T-helper 1 cell treated with Interleukin-12 subunit alpha and Interleukin-12 subunit beta and Interleukin-4 antibody, amounts not matched to agents 30 ng/mL and 1 ng/mL, for 36 hours (primary cell): ENCODE data around the gene CACNA2D4. TPM values are rescaled to one million over a fixed set of nuclear protein-coding genes. Genes with fewer than 3 reads are reported as not detected.

Source experiments
- intact Hi-C: fragments of 100-400 bp; cut with micrococcal nuclease; formaldehyde crosslinking; loops from one replicate; pipeline ENCODE4 v1.15.1; 2024
- total RNA-seq: library from RNA; stranded (reverse); gene quantifications from 2 replicates; pipeline ENCODE4 v1.2.3, GENCODE V29; 2022

Gene CACNA2D4
- total RNA-seq, 1 donor from 2014 or later: 15.1 TPM

DNA sequence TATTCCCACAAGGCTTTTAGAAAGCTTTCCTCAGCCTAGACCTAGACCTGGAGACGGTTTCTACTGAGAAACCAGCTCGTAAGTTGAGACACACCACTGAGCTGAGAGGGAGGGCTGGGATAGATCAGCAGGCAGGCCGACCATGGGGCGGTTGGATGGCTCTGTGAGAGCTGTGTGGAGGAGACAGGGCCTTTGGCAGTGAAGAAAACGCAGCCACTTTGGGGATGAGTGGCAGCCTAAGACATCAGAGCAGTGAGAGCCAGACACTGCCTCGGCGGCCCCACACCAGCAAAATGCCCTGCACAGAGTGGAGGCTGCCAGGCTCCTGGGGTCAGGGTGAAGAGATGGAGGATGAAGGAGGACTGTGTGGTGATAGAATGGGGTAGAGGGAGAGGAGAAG, 46.0 kb downstream of the CACNA2D4 start:
- intact Hi-C loops: no loop called here

DNA sequence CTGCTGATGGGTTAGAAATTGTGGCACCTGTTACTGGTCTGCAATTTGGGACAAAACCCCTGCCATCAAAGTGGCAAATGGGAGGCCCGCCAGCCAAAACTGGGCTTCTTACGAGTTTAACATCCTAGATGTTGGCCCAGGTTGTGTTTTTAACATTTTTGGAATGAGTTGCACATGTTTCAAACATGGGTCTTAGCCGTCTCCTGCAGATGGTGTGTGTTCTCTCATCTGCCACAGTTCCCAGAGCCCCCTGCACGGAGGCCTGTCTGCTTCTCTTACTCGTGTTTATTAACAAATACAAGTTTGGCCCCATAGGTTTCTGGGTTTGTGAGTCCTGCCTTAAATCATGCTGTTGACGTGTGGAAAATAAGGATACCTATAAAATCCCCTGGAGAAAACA, 46.5 kb downstream of the CACNA2D4 start:
- intact Hi-C loops: no loop called here

GRCh38 chr12:1870998-1871917, 47.2 kb downstream of the CACNA2D4 start:
- intact Hi-C loops: no loop called here

- intact Hi-C loops: no loop called here
These were observed 48.4 kb downstream of the CACNA2D4 start for GRCh38 chr12:1870086-1870485.

DNA sequence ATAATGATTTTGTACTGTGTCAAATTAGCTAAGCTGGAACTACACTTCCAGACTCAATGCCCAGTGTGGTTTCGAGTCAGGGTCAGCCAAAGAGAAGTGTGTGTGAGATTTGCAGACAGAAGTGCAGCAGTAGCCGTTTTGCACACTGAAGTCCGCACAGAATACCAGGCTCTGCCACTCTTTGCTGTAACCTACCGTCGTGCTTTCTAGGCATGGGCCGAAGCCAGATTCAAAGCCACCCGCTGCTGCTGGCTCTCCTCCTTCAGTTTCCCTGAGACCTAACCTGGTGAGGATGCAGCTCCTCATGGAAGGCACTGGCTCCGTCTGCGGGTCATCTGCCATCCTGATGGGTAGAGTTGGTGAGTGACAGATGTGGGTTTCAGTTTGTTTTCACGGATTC, 49.3 kb downstream of the CACNA2D4 start:
- intact Hi-C loops: no loop called here

DNA sequence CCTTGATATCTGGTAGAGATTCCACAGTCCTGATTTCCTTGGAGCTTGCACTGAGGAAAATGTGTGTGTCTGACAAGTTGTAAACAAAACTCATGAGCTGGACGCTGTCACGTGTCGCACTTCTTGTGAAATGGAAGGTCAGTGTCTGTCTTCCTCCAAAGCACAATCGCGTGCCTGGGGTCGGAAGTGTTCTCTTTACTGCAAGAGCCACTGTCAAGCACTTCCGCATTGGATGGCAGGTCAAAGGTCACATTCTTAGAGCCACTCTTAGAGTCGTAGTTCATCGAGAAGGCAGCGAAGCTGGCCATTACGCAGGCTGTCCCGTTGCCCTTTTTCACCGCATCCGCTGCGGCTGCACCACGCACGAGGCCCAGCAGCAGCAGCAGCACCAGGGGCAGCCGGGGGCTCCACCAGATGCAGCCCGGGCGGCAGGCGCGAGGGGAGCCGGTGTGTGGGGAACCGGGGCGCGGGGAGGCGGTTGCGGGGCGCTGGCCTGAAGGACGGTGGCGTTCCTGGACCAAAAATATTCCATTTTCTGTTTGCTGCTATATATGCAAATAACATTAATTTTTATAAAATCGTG, 53.1 kb downstream of the CACNA2D4 start:
- intact Hi-C loops: no loop called here

DNA sequence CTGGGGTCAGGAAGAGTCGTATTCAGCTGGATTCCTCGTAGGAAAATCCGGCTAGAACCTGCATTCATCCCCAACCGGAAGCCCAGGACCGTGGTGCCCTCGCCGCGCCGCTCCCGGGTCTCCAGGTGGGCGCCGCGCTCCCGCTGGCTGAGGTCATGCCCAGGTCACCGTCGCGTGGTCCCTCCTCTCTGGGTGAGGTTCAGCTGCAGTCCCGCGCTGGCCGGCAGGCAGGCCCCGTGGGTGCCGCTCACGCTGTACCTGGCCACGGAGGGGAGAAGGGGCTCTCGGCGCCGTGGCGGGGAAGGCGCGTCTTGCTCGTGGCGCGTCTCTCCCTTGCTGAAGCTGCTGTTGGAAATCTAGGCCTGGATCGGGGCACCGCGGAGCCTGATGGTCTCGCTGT, 53.6 kb downstream of the CACNA2D4 start:
- intact Hi-C loops: no loop called here

DNA sequence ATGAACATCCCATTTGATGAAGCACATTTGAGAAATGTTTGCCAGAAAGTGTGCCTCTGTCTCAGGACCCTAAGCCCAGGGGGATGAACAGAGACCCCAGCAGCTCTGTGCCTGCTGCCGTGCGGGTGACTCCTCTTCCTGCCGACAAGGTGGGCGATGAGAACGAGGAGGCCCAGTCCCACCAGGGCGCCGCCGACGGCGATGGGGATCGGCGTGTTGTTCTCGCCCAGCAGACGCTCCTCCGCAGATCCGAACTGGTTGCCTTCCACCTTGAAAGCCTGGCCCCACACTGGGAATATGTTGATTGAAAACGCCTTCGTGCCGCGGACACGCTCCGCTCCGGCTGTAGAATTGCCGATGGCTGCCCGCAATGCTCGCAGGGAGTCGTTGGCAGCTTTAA, 54.0 kb downstream of the CACNA2D4 start:
- intact Hi-C loops: no loop called here

DNA sequence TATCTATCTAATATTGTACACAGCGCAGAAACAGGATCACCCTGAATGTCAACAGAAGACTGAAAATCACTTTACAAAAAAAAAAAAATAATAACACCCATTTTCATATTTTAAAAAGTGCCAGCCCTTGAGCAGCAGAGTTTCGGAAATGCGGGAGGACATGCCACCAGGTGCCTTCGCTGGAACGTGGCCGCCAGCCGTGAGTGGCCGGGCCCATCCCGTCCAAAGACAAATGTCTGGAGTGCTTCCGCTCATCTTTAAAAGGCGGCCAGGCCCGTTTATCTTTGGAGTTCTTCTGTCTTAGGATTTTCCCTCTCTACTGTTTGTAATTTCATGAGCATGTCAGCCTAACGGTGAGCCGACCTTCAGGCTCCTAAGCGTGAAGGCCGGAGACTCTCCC, 54.6 kb downstream of the CACNA2D4 start:
- intact Hi-C loops: no loop called here

DNA sequence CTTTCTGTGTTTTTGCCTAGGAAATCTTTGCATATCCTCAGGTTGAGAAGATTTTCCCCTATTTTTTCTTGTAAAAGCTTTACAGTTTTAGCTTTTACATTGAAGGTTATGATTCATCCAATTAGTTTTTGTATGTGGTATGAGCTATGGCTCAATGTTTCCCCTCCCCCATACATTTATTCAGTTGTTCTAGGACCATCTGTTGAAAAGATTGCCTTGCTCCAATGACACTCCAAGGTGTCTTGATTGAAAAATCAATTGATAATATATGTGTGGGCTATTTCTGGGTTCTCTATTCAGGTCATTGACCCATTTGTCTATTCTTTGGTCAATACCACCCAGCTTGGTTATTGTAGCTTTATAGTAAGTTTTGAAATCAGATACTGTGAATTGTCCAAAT, 55.5 kb downstream of the CACNA2D4 start:
- intact Hi-C loops: no loop called here

- intact Hi-C loops: no loop called here
These were observed 58.8 kb downstream of the CACNA2D4 start for GRCh38 chr12:1859643-1860042.

- intact Hi-C loops: no loop called here
These were observed 60.0 kb downstream of the CACNA2D4 start for GRCh38 chr12:1858456-1858855.

DNA sequence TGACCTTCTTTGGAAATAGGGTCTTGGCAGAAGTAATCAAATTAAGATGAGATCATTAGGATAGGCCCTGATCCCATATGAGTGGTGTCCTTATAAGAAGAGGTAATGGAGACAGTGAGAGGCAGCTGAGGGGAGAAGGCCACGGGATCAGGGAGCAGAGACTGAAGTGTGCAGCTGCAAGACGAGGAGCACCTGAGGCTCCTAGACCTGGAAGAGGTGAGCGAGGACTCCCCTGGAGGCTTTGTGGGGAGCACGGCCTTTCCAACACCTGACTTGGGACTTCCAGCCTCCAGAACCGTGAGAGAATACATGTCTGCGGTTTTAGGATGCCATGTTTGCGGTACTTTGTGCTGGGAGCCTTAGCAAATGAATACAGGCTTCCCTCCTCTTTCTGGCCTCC, 60.6 kb downstream of the CACNA2D4 start:
- intact Hi-C loops: no loop called here

GRCh38 chr12:1857086-1857485, 61.4 kb downstream of the CACNA2D4 start:
- intact Hi-C loops: no loop called here

DNA sequence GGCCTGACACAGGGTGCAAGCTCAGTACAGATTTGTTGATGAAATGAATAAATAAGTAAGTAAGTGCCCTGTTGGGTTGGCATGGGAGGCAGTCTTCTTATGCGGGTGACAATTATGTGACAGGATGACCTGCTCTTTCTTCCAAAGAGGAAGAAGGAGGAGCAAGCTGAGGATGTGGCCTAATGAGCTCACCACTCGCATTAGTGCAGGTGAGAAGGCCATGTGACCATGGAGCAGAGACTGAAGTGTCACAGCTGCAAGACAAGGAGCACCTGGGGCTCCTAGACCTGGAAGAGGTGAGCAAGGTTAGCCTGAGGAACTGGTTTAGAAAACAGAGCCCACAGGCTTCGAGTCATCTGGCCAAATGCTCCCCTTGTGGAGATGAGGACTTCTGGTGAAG, 63.2 kb downstream of the CACNA2D4 start:
- intact Hi-C loops: no loop called here

GRCh38 chr12:1853716-1854115, 64.7 kb downstream of the CACNA2D4 start:
- intact Hi-C loops: no loop called here

DNA sequence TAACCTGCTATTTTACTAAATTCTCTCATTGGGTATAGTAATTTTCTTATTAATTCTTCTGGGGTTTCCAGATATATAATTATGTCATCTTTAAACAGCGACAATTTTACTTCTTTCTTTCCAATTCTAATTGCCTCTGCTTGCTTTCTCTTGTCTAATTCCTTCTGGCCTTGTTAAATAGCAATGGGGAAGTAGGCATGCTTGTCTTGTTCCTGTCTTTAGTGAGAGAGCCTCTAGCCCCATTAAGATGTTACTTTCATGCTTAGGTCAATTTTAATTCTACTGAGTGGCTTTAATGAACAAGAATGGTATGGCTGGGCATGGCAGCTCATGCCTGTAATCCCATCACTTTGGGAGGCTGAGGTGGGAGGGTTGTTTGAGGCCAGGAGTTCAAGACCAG, 66.4 kb downstream of the CACNA2D4 start:
- intact Hi-C loops: no loop called here

DNA sequence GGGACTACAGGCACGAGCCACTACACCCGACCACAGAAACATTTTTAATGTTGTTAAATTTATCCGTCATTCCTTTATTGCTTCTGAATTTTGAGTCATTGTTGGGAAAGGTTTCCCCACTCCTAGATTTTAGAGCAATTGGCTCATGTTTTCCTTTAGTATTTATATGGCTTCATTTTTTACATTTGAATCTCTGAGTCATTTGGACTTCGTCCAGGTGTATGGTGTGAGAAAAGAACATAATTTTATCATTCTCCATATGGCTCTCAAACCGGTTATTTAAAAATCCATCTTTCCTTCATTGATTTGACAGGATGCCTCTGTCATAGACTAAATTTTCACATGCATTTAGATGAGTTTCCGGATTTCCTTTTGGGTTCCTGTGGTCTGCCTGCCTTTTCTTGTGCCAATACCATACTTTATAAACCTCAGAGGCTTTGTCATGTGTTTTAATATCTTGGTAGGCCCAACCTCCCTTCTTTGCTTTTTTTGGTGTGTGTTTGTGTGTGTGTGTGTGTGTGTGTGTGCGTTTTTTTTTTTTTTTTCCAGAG, 67.2 kb downstream of the CACNA2D4 start:
- intact Hi-C loops: no loop called here

GRCh38 chr12:1848745-1849144, 69.7 kb downstream of the CACNA2D4 start:
- intact Hi-C loops: no loop called here

- intact Hi-C loops: no loop called here
These were observed 70.3 kb downstream of the CACNA2D4 start for GRCh38 chr12:1848146-1848545.

- intact Hi-C loops: no loop called here
These were observed 71.0 kb downstream of the CACNA2D4 start for GRCh38 chr12:1847411-1847810.
